Umbilical cord (tissue), 2 donors: ENCODE data around the gene PARD3B. TPM values are rescaled to one million over a fixed set of nuclear protein-coding genes. Genes with fewer than 3 reads are reported as not detected.
A peak's percentile ranks its signal among the peaks of the same experiment; 100 is the strongest.

Source experiments
- DNase-seq: peaks from one replicate; pipeline ENCODE4 v3.0.0-alpha.2; 2015; ENCODE audit warnings: low spot score
- total RNA-seq: library from RNA; depleted of rRNA; stranded (reverse); fragments of >200 nt; gene quantifications from one replicate; pipeline ENCODE4 v1.2.3, GENCODE V29; 2014; ENCODE audit warnings: low replicate concordance; ENCODE audit not compliant: insufficient read depth

Gene PARD3B
- total RNA-seq, 1 donor from 2014 or later: 27.7 TPM

- DNase-seq: no peak
These were observed 402.9 kb downstream of the PARD3B start for GRCh38 chr2:204948024-204948763.

DNA sequence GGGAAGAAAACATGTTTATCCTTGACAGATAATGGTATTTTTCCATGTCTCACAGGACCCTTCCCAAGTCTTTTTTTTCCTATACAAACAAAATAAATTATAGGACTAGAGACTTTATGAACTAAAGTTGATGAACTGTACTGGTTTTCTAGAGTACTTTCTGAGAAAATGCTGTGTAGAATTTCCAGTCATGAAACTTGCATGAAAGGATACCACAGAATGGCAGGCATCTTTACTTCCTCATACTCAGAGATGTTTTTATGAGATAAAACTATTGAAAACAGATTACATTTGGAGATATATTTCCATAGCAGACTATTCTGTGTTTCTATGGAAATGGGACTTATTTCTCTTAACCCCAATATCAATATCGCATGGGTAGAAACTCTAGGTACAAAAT is 403.5 kb downstream of the PARD3B start:
- no peak for DNase-seq

DNA sequence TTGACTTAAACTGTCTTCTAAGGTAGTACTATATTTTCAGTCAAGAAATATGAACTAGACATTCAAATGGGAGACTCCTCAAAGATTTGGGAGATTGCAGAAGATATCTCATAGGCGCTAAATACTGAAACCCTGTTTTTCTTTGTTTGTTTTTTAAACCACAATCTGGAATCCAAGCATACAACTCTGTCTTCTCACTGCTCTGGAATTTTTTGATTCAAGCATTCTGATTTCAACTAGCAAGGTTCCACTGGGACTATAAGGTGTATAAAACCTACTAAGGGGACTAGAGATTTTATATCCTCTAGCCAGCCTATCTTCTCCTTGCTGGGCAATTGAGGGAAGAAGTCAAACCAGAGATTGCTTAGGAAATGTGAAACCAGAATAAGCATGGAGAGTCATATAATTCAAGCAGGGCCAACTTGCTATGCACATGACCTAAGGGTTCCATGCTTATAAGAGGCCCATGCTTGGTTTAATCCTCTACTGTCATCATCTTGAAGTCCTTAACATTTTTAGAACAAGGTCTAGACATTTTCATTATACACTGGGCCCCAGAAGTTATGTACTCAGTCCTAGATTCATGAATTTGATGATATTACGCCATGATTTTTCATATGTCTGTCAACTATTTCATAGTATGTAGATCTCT is 405.5 kb downstream of the PARD3B start:
- DNase-seq: no peak

- DNase-seq: no peak
These were observed 413.1 kb downstream of the PARD3B start for GRCh38 chr2:204958371-204958770.

GRCh38 chr2:204964414-204964813 is 419.1 kb downstream of the PARD3B start:
- DNase-seq: no peak

- DNase-seq: no peak
These were observed 421.0 kb downstream of the PARD3B start for GRCh38 chr2:204966245-204966644.

DNA sequence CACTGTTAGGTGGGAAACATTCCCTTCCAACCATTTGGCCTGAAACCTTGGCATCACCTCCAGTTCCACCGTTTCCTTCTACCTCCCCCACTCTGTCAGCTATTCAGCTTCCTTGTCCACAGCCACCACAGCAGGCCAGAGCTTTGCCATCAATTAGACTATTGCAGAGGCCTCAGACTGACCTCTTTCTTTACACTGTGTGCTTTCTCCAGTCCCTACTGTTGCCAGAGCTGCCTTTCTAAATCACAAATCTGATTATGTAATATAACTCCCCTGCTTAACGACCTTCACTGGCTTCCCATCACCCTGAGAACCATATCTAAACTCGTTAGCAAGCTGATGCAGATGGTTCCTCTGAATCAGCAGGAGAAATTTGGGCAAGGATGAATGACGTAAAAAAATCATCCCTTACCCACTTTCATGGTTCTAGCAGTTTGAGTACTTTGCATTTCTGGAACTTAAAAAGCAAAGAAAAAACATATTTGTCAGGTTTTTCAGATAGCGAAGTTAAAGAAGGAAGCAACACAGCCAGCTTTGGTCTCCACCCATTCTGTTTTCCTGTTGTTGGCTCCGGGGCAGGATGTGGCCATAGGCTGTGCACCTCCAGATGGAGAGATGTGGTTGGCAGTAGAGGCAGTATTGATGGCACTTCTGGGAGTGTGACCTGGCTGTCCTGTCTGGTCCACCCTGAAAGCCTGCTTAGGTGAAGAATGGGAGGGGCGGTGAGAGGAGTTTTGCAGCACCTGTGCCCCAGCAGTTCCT is 422.1 kb downstream of the PARD3B start:
- no peak for DNase-seq

DNA sequence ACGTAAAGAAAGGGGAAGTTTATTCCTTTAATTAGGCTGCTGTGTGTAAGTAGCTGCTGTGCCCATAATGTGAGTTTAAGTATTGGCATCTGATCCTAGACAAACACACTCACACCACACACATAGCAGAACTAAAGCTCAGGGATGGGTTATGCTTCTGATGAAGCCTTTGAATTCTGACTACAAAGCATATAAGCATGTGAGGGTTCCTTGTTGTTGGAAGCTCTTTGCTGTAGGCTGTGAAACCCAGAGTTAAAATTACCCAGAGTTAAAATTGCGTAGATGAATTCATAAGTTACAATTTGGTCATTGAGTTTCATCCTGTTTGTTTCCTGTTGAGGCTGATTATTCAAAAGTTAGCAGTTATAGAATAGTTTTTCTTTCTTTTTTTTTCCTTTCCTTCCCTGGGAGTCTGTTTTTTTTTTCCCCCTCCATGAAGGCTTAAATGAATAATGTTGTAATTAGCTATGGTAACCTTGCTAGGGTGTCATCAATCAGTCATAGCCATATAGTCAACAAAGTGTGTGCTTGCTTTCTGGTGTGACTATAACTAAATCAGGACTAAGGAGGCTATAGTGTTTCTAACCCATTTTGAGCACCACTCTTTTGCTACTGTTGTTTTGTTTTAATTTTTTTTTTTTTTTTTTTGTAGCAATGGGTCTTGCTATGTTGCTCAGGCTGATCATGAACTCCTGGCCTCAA is 426.1 kb downstream of the PARD3B start:
- DNase-seq: peak; percentile 6

- no peak for DNase-seq
These were observed 426.9 kb downstream of the PARD3B start for GRCh38 chr2:204972161-204972560.

DNA sequence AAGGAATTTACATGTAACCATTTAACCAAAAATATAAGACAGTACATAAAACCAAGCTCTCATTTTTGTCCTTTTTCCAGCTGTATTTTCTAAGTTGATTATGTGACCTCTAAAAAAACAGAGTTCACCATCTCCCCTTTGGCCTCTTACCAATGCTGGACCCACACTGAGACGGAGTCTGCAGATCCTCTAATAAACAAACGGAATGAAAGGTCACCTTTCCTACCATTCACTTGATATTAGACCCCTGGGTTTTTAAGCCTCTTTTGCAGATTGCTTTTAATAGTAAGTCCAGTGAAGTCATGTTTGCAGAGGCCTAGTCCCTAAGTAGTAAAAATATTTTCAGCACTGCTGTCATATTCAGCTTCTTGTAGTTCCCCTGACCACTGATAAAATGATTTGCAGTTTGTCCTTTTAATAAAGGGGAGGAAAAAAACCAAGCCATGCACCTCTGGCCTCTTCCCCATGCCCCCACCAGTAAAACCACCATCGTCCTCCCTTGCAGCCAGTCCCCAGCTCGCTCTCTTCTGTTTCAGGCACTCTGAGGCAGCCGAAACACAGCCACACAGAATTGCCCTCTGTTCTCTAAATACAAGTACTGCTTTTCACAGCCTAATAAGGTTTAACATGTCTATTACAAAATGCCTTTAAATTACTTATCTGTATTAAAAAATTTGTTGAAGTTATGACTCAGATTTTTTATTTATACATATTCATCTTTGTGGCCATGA is 427.5 kb downstream of the PARD3B start:
- DNase-seq: peak; percentile 55

- DNase-seq: no peak
These were observed 428.3 kb downstream of the PARD3B start for GRCh38 chr2:204973616-204974015.

DNA sequence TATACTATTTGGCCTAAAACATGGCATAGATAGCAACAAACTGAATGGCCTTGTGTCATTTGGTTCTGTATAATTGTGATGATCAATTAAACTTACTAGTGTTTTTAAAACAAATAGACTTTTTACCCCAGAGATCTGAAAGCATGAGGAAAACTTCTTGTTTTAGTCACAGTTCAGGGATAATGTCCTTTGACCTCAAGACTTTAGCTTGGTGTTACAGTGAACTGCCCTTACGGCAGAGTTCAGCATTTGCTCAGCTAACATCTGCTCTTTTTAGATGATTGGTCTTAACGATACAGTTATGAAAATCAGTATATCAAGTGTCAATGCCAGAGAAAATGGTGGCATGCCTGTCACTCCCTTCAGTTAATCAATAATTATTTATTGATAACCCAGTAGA is 429.2 kb downstream of the PARD3B start:
- no peak for DNase-seq

GRCh38 chr2:204977914-204978313 is 432.6 kb downstream of the PARD3B start:
- no peak for DNase-seq

DNA sequence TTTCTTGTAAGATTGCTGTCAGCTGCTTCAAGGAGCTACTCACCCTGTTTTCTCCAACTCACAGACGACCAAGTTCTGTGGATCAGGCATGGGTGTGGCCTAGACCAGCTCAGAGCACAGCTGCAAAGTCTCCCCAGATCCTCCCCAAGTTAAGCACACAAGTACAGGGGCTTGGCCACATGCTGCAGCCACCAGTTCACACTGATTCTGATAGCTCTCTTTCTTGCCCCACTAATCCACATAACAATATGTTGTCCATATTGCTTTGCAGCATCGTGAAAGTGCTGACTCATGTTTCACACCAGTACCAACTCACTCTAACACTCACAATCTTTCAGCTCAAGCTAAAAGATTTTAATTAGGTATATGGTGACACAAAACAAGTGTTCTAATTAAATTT is 437.0 kb downstream of the PARD3B start:
- DNase-seq: peak; percentile 35

GRCh38 chr2:204984518-204984917 is 439.2 kb downstream of the PARD3B start:
- no peak for DNase-seq

DNA sequence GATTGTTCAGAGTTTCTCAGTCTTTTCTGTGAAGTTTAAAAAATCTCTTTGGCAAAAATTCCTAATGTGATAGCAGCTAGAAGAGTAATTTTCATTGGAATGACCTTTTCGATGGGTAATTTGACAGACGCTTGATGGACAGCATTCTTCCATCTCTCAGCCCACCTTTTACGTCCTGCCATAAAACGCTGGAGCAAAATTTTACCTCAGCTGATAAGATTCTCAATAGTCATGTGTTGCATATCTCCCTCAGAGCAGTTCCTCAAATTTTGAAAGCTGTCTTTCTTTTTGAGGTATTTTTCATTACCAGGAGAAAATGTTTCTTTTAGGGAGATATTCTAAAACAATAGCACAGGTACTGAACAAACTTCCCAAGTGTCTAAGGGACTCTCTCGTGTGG is 441.4 kb downstream of the PARD3B start:
- no peak for DNase-seq

DNA sequence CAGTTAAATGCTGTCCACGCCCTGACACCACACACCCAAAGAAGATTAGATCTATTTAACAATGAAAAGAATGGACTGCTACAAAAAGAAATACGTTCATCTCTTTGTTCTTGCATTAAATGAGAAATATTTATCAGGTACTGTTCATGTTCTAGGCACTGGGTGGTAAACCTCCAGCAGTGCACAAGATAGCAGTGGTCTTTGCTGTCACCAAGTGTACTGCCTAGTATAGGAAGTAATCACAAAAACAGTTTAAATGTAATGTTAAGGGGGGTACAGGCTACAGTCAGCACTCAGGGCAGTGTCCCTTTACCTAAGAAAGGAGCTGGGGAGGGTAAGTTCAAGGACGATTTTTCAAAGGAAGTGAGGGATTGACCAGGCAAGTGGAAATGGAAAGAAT is 443.6 kb downstream of the PARD3B start:
- no peak for DNase-seq

DNA sequence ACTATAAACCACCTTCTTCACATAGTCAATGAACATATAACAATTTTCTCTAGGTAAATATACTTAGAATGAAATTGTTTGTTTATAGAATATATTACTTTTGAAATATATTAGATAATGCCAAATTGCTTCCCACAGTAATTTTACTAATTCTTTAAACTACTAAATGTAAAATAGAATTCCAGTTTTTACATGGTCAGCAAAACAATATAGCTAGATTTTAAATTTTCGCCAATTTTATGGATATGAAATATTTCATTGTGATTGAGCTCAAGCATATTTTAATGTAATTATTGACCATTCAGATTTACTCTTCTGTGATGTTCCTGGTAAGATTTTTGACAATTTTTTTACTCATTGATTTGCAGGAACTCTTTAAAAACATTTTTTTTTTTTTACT is 444.6 kb downstream of the PARD3B start:
- DNase-seq: no peak

DNA sequence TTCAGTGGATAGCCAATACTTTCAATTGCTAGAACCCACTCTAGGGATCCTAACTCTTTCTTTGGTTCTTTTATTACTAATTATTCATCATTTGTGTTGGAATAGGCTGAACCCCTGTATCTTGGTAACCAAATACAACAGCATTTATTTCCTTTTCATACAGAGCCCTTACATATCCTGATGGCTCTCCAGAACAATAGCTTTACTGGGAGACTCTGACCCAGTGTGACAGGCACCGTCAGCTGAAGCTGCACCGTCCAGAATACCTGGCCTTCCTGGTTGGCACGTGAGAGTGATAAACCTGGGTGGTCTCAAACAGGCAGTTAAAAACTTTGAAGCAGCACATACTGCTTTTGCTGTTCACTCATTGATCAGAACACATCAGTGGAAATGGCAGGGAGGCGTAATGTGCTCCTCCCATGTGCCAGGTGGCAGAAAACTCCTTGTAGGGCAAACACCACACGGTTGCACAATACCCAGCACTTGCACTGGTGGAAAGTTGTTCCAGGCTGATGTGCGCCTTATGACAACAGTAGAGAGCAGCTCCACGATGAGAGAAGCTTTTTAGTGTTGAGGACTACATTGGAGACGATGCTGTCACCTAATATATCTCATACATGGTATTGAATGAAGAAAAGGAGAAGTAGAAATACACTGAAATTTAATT is 456.2 kb downstream of the PARD3B start:
- no peak for DNase-seq

DNA sequence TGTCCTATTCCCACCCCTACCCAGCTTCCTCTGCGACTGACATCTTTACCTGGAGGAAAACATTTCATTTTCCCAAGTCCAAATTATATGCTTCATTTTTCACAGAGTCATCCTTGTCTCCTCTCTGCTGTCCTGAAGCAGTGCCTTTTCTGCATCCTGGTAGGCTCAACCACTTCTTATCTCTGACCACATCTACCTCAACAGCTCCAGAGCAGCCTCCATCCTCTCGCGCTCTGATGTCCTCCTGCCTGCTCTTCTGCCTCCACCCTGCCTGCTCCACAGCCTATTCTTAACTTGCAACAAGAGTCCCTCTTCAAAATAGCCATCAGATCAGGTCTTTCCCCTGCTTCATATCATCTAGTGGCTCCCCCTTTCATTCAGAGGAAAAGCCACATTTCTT is 457.1 kb downstream of the PARD3B start:
- no peak for DNase-seq

GRCh38 chr2:205003288-205003687 is 458.0 kb downstream of the PARD3B start:
- DNase-seq: no peak
